NK-92 treated with Interleukin-12 subunit alpha and Interleukin-12 subunit beta, amount 100 ng/mL, for 24 hours (cell line): ENCODE measurements around the gene RPS15.
"Not testable (repeated sequence)": the region's sequence is repeated elsewhere in the genome, so short reads cannot be mapped to it uniquely, and the experiment has no call there.

Experiments used
- DNase-seq: peaks from one replicate; lab custom pipeline; 2025; lab: John Stamatoyannopoulos, UW

Gene RPS15

GRCh38 chr19:1402411-1403070, 35.7 kb upstream of the RPS15 start:
- no peak for DNase-seq

- peak; percentile 98 for DNase-seq
These were observed 31.2 kb upstream of the RPS15 start for GRCh38 chr19:1406774-1407527.

GRCh38 chr19:1407528-1408299, 30.5 kb upstream of the RPS15 start, which contains the start of gene DAZAP1:
DAZAP1 (plus strand) TSS chr19:1407586; CDS start chr19:1407774, 188 bp downstream.
- DNase-seq: no peak

GRCh38 chr19:1408300-1409203, 29.6 kb upstream of the RPS15 start:
- peak; percentile 40 for DNase-seq

- DNase-seq: no peak
These were observed 28.8 kb upstream of the RPS15 start for GRCh38 chr19:1409204-1410005.

GRCh38 chr19:1410136-1410786, 27.9 kb upstream of the RPS15 start:
- no peak for DNase-seq

GRCh38 chr19:1410789-1411188, 27.4 kb upstream of the RPS15 start:
- DNase-seq: no peak

- DNase-seq: no peak
These were observed 26.7 kb upstream of the RPS15 start for GRCh38 chr19:1411255-1412191.

- DNase-seq: no peak
These were observed 25.8 kb upstream of the RPS15 start for GRCh38 chr19:1412323-1412923.

- no peak for DNase-seq
These were observed 25.0 kb upstream of the RPS15 start for GRCh38 chr19:1412995-1413800.

- DNase-seq: no peak
These were observed 22.0 kb upstream of the RPS15 start for GRCh38 chr19:1416014-1416841.

GRCh38 chr19:1417145-1417544, 21.1 kb upstream of the RPS15 start:
- DNase-seq: no peak

- DNase-seq: no peak
These were observed 20.3 kb upstream of the RPS15 start for GRCh38 chr19:1417681-1418495.

GRCh38 chr19:1418496-1418775, 19.8 kb upstream of the RPS15 start:
- no peak for DNase-seq

GRCh38 chr19:1418951-1419738, 19.1 kb upstream of the RPS15 start:
- DNase-seq: no peak

- not testable (repeated sequence) for DNase-seq
These were observed 18.1 kb upstream of the RPS15 start for GRCh38 chr19:1420085-1420484.
